Measurements from ENCODE around the gene LRFN5.

Gene LRFN5

DNA sequence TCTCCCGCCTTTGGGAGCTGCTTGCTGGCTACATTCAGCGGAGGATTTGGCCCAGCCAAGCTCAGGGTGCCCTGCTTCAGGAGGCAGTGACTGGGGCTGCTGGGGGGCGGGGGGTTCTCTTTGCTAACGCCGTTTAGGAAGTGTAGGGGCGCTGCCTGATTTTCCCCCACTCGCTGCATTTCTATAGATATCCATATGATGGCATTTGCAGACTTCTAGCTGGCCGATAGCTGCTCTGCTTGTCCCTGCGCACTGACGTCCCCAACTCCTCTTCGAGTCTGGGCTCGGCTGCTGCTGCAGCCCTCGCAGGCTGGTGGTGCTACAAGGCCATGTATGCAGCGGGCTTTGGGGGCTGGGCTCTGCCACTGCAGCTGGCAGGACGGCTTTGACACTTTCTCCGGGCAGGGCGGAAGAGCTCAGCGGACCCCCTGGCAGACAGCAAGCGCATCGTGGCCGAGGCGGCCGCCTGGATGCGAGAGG is 3.1 kb downstream of the LRFN5 start:
- DNase-seq (ENCODE audit: low read depth): no peak
- TF ChIP-seq, protein P1, sequence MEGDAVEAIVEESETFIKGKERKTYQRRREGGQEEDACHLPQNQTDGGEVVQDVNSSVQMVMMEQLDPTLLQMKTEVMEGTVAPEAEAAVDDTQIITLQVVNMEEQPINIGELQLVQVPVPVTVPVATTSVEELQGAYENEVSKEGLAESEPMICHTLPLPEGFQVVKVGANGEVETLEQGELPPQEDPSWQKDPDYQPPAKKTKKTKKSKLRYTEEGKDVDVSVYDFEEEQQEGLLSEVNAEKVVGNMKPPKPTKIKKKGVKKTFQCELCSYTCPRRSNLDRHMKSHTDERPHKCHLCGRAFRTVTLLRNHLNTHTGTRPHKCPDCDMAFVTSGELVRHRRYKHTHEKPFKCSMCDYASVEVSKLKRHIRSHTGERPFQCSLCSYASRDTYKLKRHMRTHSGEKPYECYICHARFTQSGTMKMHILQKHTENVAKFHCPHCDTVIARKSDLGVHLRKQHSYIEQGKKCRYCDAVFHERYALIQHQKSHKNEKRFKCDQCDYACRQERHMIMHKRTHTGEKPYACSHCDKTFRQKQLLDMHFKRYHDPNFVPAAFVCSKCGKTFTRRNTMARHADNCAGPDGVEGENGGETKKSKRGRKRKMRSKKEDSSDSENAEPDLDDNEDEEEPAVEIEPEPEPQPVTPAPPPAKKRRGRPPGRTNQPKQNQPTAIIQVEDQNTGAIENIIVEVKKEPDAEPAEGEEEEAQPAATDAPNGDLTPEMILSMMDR (IDR thresholded peaks at IDR 0.05; ENCODE audit: low read depth, low read length, missing control alignments): no peak
- no peak overlapping the region for H3K4me3 ChIP-seq (ENCODE audit: low read depth, low read length)

DNA sequence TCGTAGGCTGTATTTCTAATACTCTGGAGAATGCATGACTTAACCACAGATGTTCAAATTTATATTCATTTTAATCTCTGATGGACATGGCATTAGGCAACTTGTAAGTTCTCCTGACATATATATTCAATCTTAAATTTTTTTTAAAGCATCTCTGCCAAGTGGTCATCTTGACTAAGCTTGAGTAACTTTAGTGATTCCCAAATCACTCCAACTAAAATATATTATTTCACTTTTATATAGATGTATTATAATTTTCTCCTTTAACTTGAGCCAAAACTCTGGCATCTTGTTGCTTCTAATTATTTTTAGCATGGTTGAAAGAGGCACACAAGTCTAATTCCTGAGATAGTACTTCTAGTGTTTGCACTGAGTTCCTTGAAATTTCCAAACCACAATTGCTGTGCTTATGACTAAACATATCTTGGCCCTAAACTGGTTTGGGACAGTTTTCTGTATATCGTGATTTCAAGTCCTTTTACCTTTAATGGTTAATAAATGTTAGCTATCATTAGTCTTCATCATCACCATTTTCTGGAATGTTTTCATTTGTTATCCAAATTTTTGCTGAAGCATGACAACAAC is 8.4 kb downstream of the LRFN5 start:
- DNase-seq (ENCODE audit: low read depth): no peak
- H3K4me3 ChIP-seq (ENCODE audit: low read depth, low read length): no peak overlapping the region
- TF ChIP-seq, protein P1 (IDR thresholded peaks at IDR 0.05; ENCODE audit: low read depth, low read length, missing control alignments): no peak

DNA sequence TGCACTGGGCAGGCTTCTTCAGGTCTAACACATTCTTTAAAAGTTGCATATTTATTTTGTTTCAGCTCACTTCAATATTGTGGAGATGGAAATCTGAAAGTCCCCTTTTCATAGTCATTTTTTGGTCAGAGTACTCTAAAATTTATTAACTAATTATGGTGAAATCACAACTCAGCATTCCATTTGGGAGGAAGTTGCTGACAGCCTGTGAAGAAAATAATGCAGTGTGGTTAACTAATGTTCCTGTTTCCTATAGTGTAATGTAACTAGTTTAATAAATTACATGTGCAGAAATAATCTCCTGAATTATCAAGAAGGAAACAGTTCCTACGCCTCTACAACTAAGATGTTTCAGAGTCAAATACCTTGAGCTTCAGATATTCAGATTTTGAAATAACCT is 17.1 kb downstream of the LRFN5 start:
- TF ChIP-seq, protein P1 (IDR thresholded peaks at IDR 0.05; ENCODE audit: low read depth, low read length, missing control alignments): no peak
- no peak overlapping the region for H3K4me3 ChIP-seq (ENCODE audit: low read depth, low read length)
- no peak for DNase-seq (ENCODE audit: low read depth)

DNA sequence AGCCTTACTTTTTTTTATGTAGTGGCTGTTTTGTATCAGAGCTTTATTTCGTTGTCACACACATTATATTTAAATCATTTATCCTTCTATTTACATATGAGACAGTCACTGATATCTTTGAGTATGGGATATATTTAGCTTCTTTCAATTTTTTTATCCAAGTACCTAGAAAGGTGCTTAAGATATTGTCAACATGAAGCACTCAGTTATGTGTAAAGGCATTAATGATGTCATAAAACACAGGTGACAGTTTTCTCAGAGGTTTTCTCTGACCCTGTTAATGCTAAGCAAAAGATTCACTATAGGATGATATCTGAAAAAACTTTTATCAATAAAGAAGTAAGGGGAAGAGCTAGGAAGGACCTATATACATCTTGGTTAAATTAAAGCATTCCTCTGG is 23.2 kb downstream of the LRFN5 start:
- no peak overlapping the region for H3K4me3 ChIP-seq (ENCODE audit: low read depth, low read length)
- DNase-seq (ENCODE audit: low read depth): no peak
- TF ChIP-seq, protein P1 (IDR thresholded peaks at IDR 0.05; ENCODE audit: low read depth, low read length, missing control alignments): no peak

DNA sequence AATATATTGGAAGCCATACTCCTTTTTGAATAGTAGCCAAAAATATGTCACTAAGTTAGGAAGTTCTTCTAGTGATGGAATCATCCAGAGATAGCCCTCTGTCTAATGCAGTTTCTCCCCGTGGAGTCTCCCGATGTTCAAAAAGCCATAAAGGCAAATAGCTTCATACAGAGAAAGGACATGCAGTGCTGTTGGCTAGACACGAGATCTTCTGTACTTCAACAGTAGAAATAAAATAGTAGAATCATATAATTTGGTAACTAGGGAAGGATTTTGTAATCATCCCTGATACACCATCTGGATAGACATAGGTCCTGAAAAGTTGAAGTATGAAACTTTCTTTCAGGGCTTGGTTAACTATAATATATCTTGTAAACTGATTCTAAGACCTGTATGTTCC is 27.6 kb downstream of the LRFN5 start:
- DNase-seq (ENCODE audit: low read depth): no peak
- H3K4me3 ChIP-seq (ENCODE audit: low read depth, low read length): no peak overlapping the region
- TF ChIP-seq, protein P1 (IDR thresholded peaks at IDR 0.05; ENCODE audit: low read depth, low read length, missing control alignments): no peak

DNA sequence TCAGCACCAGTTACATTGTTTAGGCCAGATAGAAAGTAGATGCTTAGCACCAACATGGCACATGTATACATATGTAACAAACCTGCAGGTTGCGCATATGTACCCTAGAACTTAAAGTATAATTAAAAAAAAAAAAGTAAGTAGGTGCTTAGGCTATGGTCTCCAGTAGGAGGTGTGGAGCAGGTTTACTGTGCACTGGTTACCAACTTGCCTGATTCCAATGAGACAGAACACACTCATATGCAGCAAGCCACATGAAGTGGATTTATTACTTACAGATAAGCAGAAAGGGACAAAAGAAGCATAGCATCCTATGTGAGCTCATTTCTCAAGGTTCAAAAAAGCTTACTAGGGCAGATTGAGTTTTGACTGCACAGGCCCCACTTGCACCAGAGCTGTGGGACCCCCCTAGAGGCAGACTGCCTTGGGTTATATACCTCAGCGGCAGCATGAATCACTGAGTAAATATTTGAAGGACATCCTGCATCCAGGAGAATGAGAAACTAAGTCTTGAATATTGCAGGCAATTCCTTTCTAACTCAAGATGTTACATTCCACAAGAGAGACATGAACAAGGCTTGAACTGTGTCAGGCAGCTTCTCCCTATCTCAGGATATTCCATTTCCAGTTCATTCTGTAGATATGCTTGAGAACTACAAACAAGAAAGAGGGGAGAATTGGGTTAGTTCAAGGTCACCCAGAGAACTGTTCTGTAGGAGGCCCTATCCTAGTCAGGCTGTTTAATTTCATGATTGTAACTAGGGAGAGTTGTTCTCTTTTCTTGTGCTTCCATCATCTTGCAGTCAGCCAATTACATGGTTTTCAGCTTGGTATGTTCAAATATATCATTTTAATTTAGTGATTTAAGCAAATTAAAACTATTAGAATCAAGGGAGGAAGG is 30.1 kb downstream of the LRFN5 start:
- TF ChIP-seq, protein P1 (IDR thresholded peaks at IDR 0.05; ENCODE audit: low read depth, low read length, missing control alignments): no peak
- DNase-seq (ENCODE audit: low read depth): no peak
- no peak overlapping the region for H3K4me3 ChIP-seq (ENCODE audit: low read depth, low read length)
